CD4-positive, alpha-beta T cell (primary cell): Measurements from ENCODE around the gene GLDC. TPM values are rescaled to one million over a fixed set of nuclear protein-coding genes. Genes with fewer than 3 reads are reported as not detected.

Source experiments
- ATAC-seq: fragments of 200-7000 bp; cut with Tn5 transposase; one replicate; pipeline ENCODE4 v1.10.0; 2022; ENCODE audit warnings: mild to moderate bottlenecking; ENCODE audit not compliant: poor library complexity
- CTCF ChIA-PET: fragments of 350-600 bp; sonication (Branson Sonifier 250); formaldehyde crosslinking; loops from one replicate; lab custom pipeline; 2021; ENCODE audit warnings: antibody characterized with exemption, inconsistent platforms; lab: Charles Lee
- POLR2A ChIA-PET: fragments of 350-600 bp; sonication (Branson Sonifier 250); formaldehyde crosslinking; loops from one replicate; lab custom pipeline; 2021; ENCODE audit warnings: antibody characterized with exemption, inconsistent platforms; lab: Charles Lee
- DNase-seq, 14 experiments: peaks; one replicate each; pipeline ENCODE4 v3.0.0-alpha.2; 2013 to 2020; ENCODE audit warnings: mixed read lengths in 2 of 14
- H3K27ac ChIP-seq, 2 donors: one replicate each; pipeline versions ENCODE4 v1.5.1 to v1.7.0; 2013; ENCODE audit warnings: low read length in 2 of 2, low read depth in 1 of 2, mild to moderate bottlenecking in 1 of 2
- H3K27me3 ChIP-seq, 2 experiments: 1 replicate in 1 of 2; 2 replicates in 1 of 2; pipeline versions ENCODE4 v1.6.1 to v1.7.0; 2013; ENCODE audit warnings: low read length in 2 of 2, control low read depth in 1 of 2, mild to moderate bottlenecking in 1 of 2, moderate library complexity in 1 of 2; ENCODE audit not compliant: insufficient read depth in 2 of 2, control insufficient read depth in 1 of 2
- H3K36me3 ChIP-seq: one replicate; pipeline ENCODE4 v1.6.1; 2013; ENCODE audit warnings: low read length, control low read depth; ENCODE audit not compliant: insufficient read depth
- H3K4me1 ChIP-seq: one replicate; pipeline ENCODE4 v1.6.1; 2013; ENCODE audit warnings: low read length, control low read depth; ENCODE audit not compliant: insufficient read depth
- H3K4me3 ChIP-seq: one replicate; pipeline ENCODE4 v1.5.1; 2013; ENCODE audit warnings: mild to moderate bottlenecking, low read length, moderate library complexity
- H3K9me3 ChIP-seq, 2 experiments: 1 replicate in 1 of 2; 2 replicates in 1 of 2; pipeline versions ENCODE4 v1.6.1 to v1.7.0; 2013; ENCODE audit warnings: low read length in 2 of 2, mild to moderate bottlenecking in 2 of 2, control low read depth in 1 of 2, moderate library complexity in 1 of 2; ENCODE audit not compliant: control insufficient read depth in 1 of 2, insufficient read depth in 1 of 2
- H3K27ac Mint-ChIP-seq: one replicate; pipeline ENCODE4 v1.8.0; 2020; ENCODE audit warnings: mixed read lengths
- H3K27me3 Mint-ChIP-seq: one replicate; pipeline ENCODE4 v1.8.0; 2021; ENCODE audit warnings: mixed read lengths
- H3K36me3 Mint-ChIP-seq: one replicate; pipeline ENCODE4 v1.8.0; 2021; ENCODE audit warnings: low read depth, mixed read lengths
- H3K4me1 Mint-ChIP-seq: one replicate; pipeline ENCODE4 v1.8.0; 2021; ENCODE audit warnings: low read depth, mixed read lengths
- H3K4me3 Mint-ChIP-seq: one replicate; pipeline ENCODE4 v1.8.0; 2020; ENCODE audit warnings: mild to moderate bottlenecking, mixed read lengths
- H3K9me3 Mint-ChIP-seq: one replicate; pipeline ENCODE4 v1.8.0; 2020; ENCODE audit warnings: mixed read lengths
- CTCF ChIP-seq: fragments of 200-600 bp; IDR thresholded peaks from one replicate; pipeline ENCODE4 v1.8.0; 2022; ENCODE audit warnings: antibody characterized with exemption, mild to moderate bottlenecking
- intact Hi-C, 2 experiments: fragments of 100-400 bp; cut with DNase I in 1 of 2; cut with micrococcal nuclease in 1 of 2; formaldehyde crosslinking; loops; one replicate each; pipeline versions ENCODE4 v1.15.1 to v1.9.0; 2023 to 2025; cut with DNase I, micrococcal nuclease
- total RNA-seq, 174 experiments: library from RNA in 2 of 174; stranded (reverse) in 2 of 174; gene quantifications; one replicate each; pipeline ENCODE4 v1.2.3 and lab custom pipeline; 2021 to 2026

Gene GLDC
- total RNA-seq, 2 experiments from 2014 or later, result not detected

GRCh38 chr9:6675268-6675667 lies 29.7 kb upstream of the GLDC start:
- Histone ChIP-seq H3K27me3 (no peaks in the 10 kb centered on the region), H3K4me3 (no peak overlapping the region), H3K36me3 (no peaks in the 10 kb centered on the region), H3K27ac (no peak overlapping the region), H3K4me1 (peaks cover 3% of the 10 kb centered on the region), H3K9me3 (no peaks in the 10 kb centered on the region)
- ChIA-PET POLR2A (interaction anchor here (1.2 kb wide), 1 partner anchor 81 kb away, joined by 3 read pairs; no protein-coding TSS in a partner anchor), CTCF (no interaction called here)
- no peak for ATAC-seq
- Mint-ChIP-seq H3K4me3 (no peak overlapping the region), H3K9me3 (no peaks in the 10 kb centered on the region), H3K27me3 (no peaks in the 10 kb centered on the region), H3K27ac (no peak overlapping the region), H3K4me1 (peaks cover 2% of the 10 kb centered on the region), H3K36me3 (no peaks in the 10 kb centered on the region)
- DNase-seq, result no peak
- no peak for TF ChIP-seq CTCF
- intact Hi-C loops, result no loop called here

- no peaks in the 10 kb centered on the region for H3K9me3 Mint-ChIP-seq
- no peak overlapping the region for H3K27ac ChIP-seq
- POLR2A ChIA-PET, result no interaction called here
- TF ChIP-seq CTCF, result no peak
- DNase-seq, result no peak
- H3K9me3 ChIP-seq, result no peaks in the 10 kb centered on the region
- H3K27me3 Mint-ChIP-seq, result no peaks in the 10 kb centered on the region
- H3K27me3 ChIP-seq, result no peaks in the 10 kb centered on the region
- H3K4me3 Mint-ChIP-seq, result no peak overlapping the region
- intact Hi-C loops, result loop anchor here in 1 of 2 experiments (5.0 kb wide), 1 partner anchor 34 kb away; no protein-coding TSS in a partner anchor
- ATAC-seq, result no peak
- H3K4me3 ChIP-seq, result no peak overlapping the region
- no peaks in the 10 kb centered on the region for H3K4me1 ChIP-seq
- no peak overlapping the region for H3K27ac Mint-ChIP-seq
- no peaks in the 10 kb centered on the region for H3K4me1 Mint-ChIP-seq
- no peaks in the 10 kb centered on the region for H3K36me3 ChIP-seq
- CTCF ChIA-PET, result no interaction called here
- H3K36me3 Mint-ChIP-seq, result no peaks in the 10 kb centered on the region
Measured at GRCh38 chr9:6673326-6674025, 27.9 kb upstream of the GLDC start.

- Histone ChIP-seq H3K9me3 (no peaks in the 10 kb centered on the region), H3K36me3 (no peaks in the 10 kb centered on the region), H3K27ac (no peak overlapping the region), H3K4me3 (no peak overlapping the region), H3K27me3 (no peaks in the 10 kb centered on the region), H3K4me1 (no peaks in the 10 kb centered on the region)
- Mint-ChIP-seq H3K9me3 (no peaks in the 10 kb centered on the region), H3K4me3 (no peak overlapping the region), H3K4me1 (no peaks in the 10 kb centered on the region), H3K36me3 (no peaks in the 10 kb centered on the region), H3K27ac (no peak overlapping the region), H3K27me3 (no peaks in the 10 kb centered on the region)
- ChIA-PET CTCF (no interaction called here), POLR2A (no interaction called here)
- no peak for TF ChIP-seq CTCF
- ATAC-seq, result no peak
- intact Hi-C loops, result loop anchor here in 1 of 2 experiments (5.0 kb wide), 1 partner anchor 35 kb away; no protein-coding TSS in a partner anchor
- DNase-seq, result no peak
Measured at GRCh38 chr9:6672118-6672517, 26.6 kb upstream of the GLDC start.
